Adipocyte (in vitro differentiated cells): ENCODE data around the gene SMG9.

Experiments used
- DNase-seq: peaks from one replicate; pipeline ENCODE4 v3.0.0-alpha.2; 2015; ENCODE audit warnings: low read depth
- H3K27me3 ChIP-seq: replicated peaks from 2 replicates; pipeline ENCODE4 v1.7.0; 2013; ENCODE audit warnings: mild to moderate bottlenecking, low read length, moderate library complexity; ENCODE audit not compliant: control insufficient read depth, insufficient read depth
- H3K36me3 ChIP-seq: 2 replicates; pipeline ENCODE4 v1.7.0; 2013; ENCODE audit warnings: low read length, mild to moderate bottlenecking, moderate library complexity; ENCODE audit not compliant: control insufficient read depth, insufficient read depth, severe bottlenecking
- H3K4me1 ChIP-seq: 2 replicates; pipeline ENCODE4 v1.7.0; 2013; ENCODE audit warnings: mild to moderate bottlenecking, low read length, moderate library complexity; ENCODE audit not compliant: control insufficient read depth, insufficient read depth
- H3K4me3 ChIP-seq: 2 replicates; pipeline ENCODE4 v1.7.0; 2013; ENCODE audit warnings: mild to moderate bottlenecking, low read length, moderate library complexity
- H3K9ac ChIP-seq: 2 replicates; pipeline ENCODE4 v1.7.0; 2013; ENCODE audit warnings: mild to moderate bottlenecking, low read length, moderate library complexity
- H3K9me3 ChIP-seq: 2 replicates; pipeline ENCODE4 v1.7.0; 2013; ENCODE audit warnings: mild to moderate bottlenecking, low read length, moderate library complexity; ENCODE audit not compliant: control insufficient read depth

SMG9 gene

GRCh38 chr19:43754503-43755255, at the start of gene SMG9:
TSS of gene SMG9 (minus strand) at chr19:43754962. CDS start at chr19:43750741, 4,221 bp downstream.
- Histone ChIP-seq H3K4me1 (peaks cover 67% of the 10 kb centered on the region), H3K4me3 (peak within 1 kb of the TSS; percentile 93), H3K9me3 (no peaks in the 10 kb centered on the region), H3K27me3 (no peaks in the 10 kb centered on the region), H3K9ac (peak within 1 kb of the TSS; percentile 98), H3K36me3 (peaks cover 8% of the 10 kb centered on the region)
- peak; percentile 100 for DNase-seq

- Histone ChIP-seq H3K27me3 (peaks cover 12% of the 10 kb centered on the region), H3K9ac (no peak overlapping the region), H3K4me1 (no peaks in the 10 kb centered on the region), H3K4me3 (no peak overlapping the region), H3K9me3 (no peaks in the 10 kb centered on the region), H3K36me3 (no peaks in the 10 kb centered on the region)
- no peak for DNase-seq
These were observed 49.7 kb upstream of the SMG9 start for GRCh38 chr19:43804432-43804831.

GRCh38 chr19:43802216-43802951, 47.6 kb upstream of the SMG9 start, which contains the start of gene LYPD5:
TSS of gene LYPD5 (minus strand) at chr19:43802447. CDS start at chr19:43802380, 67 bp downstream.
- DNase-seq, result no peak

DNA sequence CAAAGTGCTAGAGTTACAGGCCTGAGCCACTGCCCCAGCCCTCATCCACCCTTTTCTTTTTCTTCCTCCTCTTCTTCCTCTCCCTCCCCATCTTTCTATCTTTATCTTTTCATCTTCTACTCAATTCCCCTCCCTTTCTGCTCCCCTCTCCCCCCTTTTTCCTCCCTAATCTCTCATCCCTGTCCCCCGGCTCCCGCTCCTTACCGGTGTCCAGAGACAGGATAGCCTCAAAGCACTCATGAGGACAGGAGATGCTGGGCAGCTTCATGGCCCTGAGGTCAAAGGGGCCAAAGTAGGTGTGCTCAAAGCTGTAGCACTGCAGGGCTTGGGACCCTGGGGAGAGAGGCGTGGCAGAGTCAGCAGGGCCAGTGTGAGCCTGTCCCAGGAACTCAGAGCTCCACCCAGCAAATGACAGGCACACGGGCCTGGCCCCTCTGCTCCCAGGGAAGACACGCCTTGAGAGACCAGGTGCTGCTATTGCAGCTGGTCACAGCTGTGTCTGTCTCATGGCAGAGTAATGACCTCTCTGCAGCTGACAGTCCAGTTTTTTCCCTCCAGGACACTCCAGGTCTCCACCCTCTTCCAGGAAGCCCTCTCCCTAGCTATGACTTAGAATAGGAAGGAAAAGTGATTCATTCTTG, 44.9 kb upstream of the SMG9 start:
- Histone ChIP-seq H3K4me3 (no peak overlapping the region), H3K9me3 (peaks cover 17% of the 10 kb centered on the region), H3K36me3 (no peaks in the 10 kb centered on the region), H3K4me1 (peaks cover 5% of the 10 kb centered on the region), H3K9ac (no peak overlapping the region), H3K27me3 (peaks cover 46% of the 10 kb centered on the region)
- no peak for DNase-seq

More at GRCh38 chr19:43802216-43802951, 47.6 kb upstream of the SMG9 start, which contains the start of gene LYPD5:
- H3K9me3 ChIP-seq, result no peaks in the 10 kb centered on the region
- H3K9ac ChIP-seq, result no peak within 1 kb of the TSS
- no peaks in the 10 kb centered on the region for H3K36me3 ChIP-seq
- H3K4me1 ChIP-seq, result peaks cover 5% of the 10 kb centered on the region
- H3K27me3 ChIP-seq, result peaks cover 24% of the 10 kb centered on the region
- H3K4me3 ChIP-seq, result no peak within 1 kb of the TSS

- peak; percentile 21 for DNase-seq
These were observed 44.0 kb upstream of the SMG9 start for GRCh38 chr19:43798546-43799409.

GRCh38 chr19:43798026-43798545, 43.3 kb upstream of the SMG9 start:
- Histone ChIP-seq H3K27me3 (peaks cover 57% of the 10 kb centered on the region), H3K4me1 (peaks cover 5% of the 10 kb centered on the region), H3K9me3 (peaks cover 17% of the 10 kb centered on the region), H3K4me3 (peak overlapping the region; percentile 81), H3K36me3 (no peaks in the 10 kb centered on the region), H3K9ac (no peak overlapping the region)
- no peak for DNase-seq

More at GRCh38 chr19:43798546-43799409, 44.0 kb upstream of the SMG9 start:
- H3K9me3 ChIP-seq, result peaks cover 17% of the 10 kb centered on the region
- H3K4me3 ChIP-seq, result peak overlapping the region; percentile 81
- no peaks in the 10 kb centered on the region for H3K36me3 ChIP-seq
- H3K27me3 ChIP-seq, result peaks cover 51% of the 10 kb centered on the region
- H3K9ac ChIP-seq, result no peak overlapping the region
- peaks cover 5% of the 10 kb centered on the region for H3K4me1 ChIP-seq

DNA sequence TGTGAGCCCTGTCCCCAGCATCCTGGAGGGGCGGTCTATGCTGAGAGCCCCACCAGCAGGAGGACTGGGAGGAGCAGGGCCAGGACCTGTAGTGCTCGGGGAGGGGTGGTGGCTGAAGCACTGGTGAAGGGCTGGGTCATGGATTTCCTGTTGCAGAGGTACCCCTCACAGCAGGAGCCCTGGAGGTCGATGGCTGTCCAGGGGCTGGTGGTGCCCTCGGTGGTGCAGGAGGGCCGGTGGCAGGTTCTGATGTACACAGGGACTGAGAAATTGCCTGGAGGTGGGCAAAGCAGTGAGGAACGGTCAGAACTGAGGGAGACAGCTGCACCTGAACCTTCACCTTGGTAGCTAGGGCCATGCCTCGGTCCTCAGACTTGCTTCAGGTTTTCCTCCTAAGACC, 42.8 kb upstream of the SMG9 start:
- Histone ChIP-seq H3K4me3 (no peak overlapping the region), H3K27me3 (peaks cover 57% of the 10 kb centered on the region), H3K9ac (no peak overlapping the region), H3K36me3 (no peaks in the 10 kb centered on the region), H3K9me3 (peaks cover 17% of the 10 kb centered on the region), H3K4me1 (peaks cover 5% of the 10 kb centered on the region)
- DNase-seq, result no peak

- no peak for DNase-seq
- Histone ChIP-seq H3K36me3 (no peaks in the 10 kb centered on the region), H3K9me3 (peaks cover 17% of the 10 kb centered on the region), H3K9ac (no peak overlapping the region), H3K4me3 (no peak overlapping the region), H3K4me1 (peaks cover 5% of the 10 kb centered on the region), H3K27me3 (peaks cover 53% of the 10 kb centered on the region)
These were observed 42.4 kb upstream of the SMG9 start for GRCh38 chr19:43797118-43797517.

DNA sequence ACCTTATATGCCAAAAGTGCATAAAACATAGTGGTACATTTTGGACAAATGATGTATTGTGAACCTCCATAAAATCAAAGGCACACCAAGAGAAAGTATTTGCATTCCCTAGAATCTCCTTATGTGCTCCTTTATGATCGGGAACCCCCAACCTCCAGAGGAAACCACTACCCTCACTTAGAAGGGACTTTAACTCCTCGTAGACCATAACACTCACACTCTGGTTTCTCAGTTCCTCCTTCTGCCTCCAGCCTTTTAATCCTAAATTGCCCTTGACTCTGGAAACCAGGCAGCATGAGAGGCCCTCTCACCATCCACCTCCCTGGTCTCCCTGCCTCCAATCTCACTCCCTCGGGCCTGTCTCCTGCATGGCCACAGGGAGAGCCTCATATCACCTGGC, 35.8 kb upstream of the SMG9 start:
- Histone ChIP-seq H3K27me3 (peaks cover 28% of the 10 kb centered on the region), H3K4me1 (no peaks in the 10 kb centered on the region), H3K4me3 (no peak overlapping the region), H3K9me3 (peaks cover 7% of the 10 kb centered on the region), H3K9ac (no peak overlapping the region), H3K36me3 (no peaks in the 10 kb centered on the region)
- DNase-seq, result no peak

- Histone ChIP-seq H3K36me3 (no peaks in the 10 kb centered on the region), H3K4me1 (peaks cover 12% of the 10 kb centered on the region), H3K27me3 (peaks cover 17% of the 10 kb centered on the region), H3K4me3 (no peak overlapping the region), H3K9ac (no peak overlapping the region), H3K9me3 (no peaks in the 10 kb centered on the region)
- DNase-seq, result peak; percentile 71
These were observed 34.3 kb upstream of the SMG9 start for GRCh38 chr19:43789029-43789428.
